Stimulated activated CD4-positive, alpha-beta T cell treated with anti-CD3 and anti-CD28 coated beads, Interleukin-1b, Interleukin-23, amount 100 ng/mL, for 24 hours (primary cell): ENCODE data around the gene OST4.

ENCODE experiments used
- DNase-seq, 4 experiments: peaks; one replicate each; pipeline ENCODE4 v3.0.0-alpha.2; 2020; ENCODE audit warnings: low read depth in 4 of 4, low spot score in 1 of 4

Gene OST4

GRCh38 chr2:27027211-27027651, 44.2 kb downstream of the OST4 start:
- no peak for DNase-seq

- DNase-seq, result no peak
Observed at GRCh38 chr2:27025861-27026851, 45.3 kb downstream of the OST4 start.

GRCh38 chr2:27025281-27025800, 46.1 kb downstream of the OST4 start:
- no peak for DNase-seq

- DNase-seq, result no peak
Observed at GRCh38 chr2:27024812-27025211, 46.6 kb downstream of the OST4 start.

- DNase-seq, result no peak
Observed at GRCh38 chr2:27024188-27024587, 47.3 kb downstream of the OST4 start.

GRCh38 chr2:27023740-27024139, 47.7 kb downstream of the OST4 start:
- DNase-seq, result no peak

GRCh38 chr2:27021253-27022049, 50.0 kb downstream of the OST4 start:
- DNase-seq, result no peak
